HG03432 (cell line): ENCODE results near the gene TRIM49D1.
"Not testable (repeated sequence)": the region's sequence is repeated elsewhere in the genome, so short reads cannot be mapped to it uniquely, and the experiment has no call there.

Experiments
- ATAC-seq: cut with Tn5 transposase; IDR thresholded peaks from one replicate; pipeline ENCODE4 v1.9.1; 2021; ENCODE audit warnings: mild to moderate bottlenecking, moderate library complexity; ENCODE audit not compliant: unreplicated experiment

The TRIM49D1 gene, protein sequence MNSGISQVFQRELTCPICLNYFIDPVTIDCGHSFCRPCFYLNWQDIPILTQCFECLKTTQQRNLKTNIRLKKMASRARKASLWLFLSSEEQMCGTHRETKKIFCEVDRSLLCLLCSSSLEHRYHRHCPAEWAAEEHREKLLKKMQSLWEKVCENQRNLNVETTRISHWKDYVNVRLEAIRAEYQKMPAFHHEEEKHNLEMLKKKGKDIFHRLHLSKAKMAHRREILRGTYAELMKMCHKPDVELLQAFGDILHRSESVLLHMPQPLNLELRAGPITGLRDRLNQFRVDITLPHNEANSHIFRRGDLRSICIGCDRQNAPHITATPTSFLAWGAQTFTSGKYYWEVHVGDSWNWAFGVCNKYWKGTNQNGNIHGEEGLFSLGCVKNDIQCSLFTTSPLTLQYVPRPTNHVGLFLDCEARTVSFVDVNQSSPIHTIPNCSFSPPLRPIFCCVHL

DNA sequence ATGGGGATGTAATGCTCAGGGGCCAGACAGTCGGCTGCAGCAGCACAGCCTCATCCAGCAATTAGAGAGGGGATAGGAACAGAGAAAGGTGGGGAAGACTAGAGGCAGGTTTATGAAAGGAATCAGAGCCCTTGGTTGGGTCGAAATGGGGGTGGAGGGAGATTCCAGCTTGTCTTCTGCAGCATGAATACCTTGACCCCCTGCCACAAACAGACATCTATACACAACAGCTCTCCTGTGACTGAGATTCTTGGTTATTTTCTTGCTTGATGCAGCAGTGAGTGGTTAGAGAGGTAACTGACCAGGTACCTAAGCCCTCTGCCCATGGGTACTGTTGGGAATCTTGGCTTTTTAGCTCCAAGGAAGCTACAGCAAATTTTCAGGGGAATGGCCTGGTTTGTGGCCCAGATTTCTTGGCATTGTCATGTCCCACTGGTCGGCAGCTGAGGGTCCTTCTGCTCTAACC, at the start of gene TRIM49D1:
TSS of gene TRIM49D1 (minus strand) at position 51 of the 466 bp plus-strand sequence. CDS start 4,535 bp downstream, outside the sequence.
- no peak for ATAC-seq

DNA sequence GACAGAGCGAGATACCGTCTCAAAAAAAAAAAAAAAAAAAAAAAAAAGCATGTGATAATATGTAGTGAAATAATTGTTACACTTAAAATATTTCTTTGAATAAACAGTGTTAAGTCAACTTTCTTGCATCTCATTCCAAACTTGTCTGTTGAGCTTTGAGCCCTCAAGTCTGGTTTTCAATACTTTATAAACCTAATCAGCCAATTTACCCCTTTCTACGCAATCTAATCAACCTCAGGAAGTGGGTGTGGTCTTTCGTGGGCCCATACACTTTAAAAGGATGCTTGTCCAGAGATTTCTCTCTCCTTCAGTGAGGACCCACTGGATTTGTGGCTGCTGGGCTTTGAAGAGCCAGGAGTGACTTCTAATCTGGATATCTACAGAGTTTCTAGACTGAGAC, 43.7 kb upstream of the TRIM49D1 start, which contains the start of gene TRIM64:
TSS of gene TRIM64 (plus strand) at position 301 of the 400 bp plus-strand sequence. CDS start 2,467 bp downstream, outside the sequence.
- not testable (repeated sequence) for ATAC-seq

DNA sequence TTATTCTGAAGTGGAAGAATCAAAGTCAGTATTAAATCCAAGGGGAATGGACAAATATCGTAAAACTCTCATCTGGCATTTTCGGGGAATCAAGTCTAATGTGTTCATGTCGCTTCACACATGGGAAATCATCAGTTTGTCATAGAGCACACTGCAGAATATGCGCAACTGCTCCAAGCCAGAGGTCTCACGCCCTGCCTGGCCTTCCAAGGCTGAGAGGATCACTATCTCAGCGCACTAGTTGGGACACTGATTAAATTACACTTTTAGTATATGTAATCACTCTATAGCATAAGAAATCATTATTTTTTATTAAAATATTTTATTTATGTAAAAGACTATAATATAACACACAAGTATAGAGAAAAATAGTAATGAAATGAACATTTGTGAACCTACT, 38.8 kb upstream of the TRIM49D1 start:
- not testable (repeated sequence) for ATAC-seq

DNA sequence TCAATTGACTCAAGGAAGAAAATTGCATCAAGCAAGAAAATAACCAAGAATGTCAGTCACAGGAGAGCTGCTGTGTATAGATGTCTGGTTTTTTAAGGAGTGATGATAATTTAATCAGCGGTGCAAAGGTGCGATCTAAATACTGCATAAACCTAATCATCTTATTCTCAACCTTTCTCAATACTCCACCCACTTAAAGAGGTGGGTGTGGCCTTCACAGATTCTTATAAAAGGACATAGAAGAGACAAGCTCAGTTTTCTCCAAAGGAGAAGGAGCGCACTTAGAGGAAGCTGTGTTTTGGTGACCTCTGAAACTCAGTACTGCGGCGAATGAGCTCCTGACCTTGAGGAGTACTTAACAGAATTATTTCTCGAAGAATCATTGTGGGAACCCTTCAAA, 1.7 kb upstream of the TRIM49D1 start, which contains the start of gene TRIM49D2:
TSS of gene TRIM49D2 (plus strand) at position 301 of the 400 bp plus-strand sequence. CDS start 2,698 bp downstream, outside the sequence.
- ATAC-seq, result not testable (repeated sequence)

DNA sequence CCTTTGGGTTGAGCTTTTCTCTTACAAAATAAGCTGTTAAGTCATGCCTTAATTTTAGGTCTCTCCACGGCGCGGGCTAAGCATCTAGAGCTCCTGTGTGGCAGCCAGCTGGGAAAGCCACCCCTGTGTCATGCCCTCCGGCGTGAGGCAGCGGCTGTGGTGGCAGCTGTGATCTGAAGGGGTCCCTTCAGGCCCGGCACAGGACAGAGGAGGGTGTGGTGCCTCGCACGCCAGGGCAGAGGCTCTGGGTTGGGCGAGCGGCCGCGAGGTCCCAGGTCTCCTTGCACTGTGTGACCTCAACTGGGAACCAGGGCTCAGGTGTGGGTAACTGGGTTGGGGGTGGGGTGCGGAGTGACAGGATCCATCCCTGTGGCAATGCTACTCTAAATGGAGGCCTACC, 21.2 kb downstream of the TRIM49D1 start:
- ATAC-seq, result not testable (repeated sequence)

DNA sequence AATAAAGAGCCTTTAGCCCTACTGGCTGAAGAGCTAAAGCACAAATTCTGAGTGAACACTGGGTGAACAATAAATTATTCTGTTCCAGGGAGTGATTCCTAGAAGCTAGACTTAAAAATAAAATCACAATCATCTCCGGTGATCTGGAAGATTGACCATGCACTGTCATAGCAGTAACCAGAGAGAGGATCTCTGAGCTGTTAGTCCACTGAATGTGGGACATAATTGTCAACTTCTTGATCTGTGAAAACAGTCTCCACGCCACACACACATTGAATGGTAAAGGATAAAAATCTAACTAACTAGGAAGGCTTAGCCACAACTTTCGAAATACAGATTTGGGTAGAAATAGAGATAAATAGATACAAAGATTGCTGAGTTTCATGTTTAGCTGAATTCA, 28.8 kb downstream of the TRIM49D1 start:
- ATAC-seq, result not testable (repeated sequence)

DNA sequence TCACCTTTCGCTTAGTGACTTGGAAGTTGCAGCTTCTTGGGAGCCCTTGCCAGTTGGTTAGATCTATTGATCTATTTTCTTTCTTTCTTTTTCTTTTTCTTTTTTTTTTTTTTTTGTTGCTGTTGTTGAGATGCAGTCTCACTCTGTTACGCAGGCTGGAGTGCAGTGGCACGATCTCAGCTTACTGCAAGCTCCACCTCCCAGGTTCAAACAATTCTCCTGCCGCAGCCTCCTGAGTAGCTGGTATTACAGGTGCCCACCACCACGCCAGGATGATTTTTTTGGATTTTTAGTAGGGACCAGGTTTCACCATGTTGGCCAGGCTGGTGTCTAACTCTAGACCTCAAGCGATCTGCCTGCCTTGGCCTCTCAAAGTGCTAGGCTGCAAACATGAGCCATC, 44.5 kb downstream of the TRIM49D1 start:
- ATAC-seq, result not testable (repeated sequence)

DNA sequence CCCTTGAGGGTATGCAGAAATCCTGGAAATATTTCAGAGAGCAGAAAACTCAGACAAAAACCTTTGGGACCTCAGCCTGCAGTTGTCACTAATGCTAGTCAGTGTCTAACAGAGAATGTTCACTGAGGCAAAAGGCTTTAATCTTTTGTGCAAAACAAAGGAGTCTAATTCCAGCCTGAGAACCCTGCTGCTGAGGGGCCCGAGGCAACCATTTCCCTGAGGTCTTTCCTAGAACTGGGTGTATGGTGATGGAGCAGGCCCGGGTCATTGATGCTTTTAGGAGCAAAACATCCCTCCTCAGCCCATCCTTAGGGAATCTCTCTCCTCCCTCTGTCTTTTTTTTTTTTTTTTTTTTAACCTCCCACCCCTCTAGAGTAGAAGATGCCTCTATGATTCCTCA, 49.5 kb downstream of the TRIM49D1 start:
- ATAC-seq, result not testable (repeated sequence)

DNA sequence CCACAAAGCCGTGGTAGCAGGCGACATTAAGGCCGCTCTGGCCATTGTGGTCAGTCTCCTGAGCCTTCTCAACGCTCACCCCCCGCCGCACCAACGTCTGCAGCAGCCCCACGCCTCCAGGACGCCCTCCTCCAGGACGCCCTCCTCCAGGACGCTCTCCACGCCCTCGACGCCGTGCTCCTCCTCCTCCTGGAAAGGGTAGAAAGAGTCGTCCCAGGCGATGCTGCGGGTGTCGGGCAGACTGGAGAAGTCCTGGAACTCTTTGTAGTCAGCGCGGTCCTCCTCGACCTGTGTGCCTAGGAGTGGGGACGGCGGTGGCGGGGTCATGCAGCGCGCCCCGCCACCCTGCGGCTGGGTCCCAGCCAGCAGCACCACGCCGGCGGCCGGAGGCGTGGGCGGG, 56.8 kb downstream of the TRIM49D1 start:
- not testable (repeated sequence) for ATAC-seq

DNA sequence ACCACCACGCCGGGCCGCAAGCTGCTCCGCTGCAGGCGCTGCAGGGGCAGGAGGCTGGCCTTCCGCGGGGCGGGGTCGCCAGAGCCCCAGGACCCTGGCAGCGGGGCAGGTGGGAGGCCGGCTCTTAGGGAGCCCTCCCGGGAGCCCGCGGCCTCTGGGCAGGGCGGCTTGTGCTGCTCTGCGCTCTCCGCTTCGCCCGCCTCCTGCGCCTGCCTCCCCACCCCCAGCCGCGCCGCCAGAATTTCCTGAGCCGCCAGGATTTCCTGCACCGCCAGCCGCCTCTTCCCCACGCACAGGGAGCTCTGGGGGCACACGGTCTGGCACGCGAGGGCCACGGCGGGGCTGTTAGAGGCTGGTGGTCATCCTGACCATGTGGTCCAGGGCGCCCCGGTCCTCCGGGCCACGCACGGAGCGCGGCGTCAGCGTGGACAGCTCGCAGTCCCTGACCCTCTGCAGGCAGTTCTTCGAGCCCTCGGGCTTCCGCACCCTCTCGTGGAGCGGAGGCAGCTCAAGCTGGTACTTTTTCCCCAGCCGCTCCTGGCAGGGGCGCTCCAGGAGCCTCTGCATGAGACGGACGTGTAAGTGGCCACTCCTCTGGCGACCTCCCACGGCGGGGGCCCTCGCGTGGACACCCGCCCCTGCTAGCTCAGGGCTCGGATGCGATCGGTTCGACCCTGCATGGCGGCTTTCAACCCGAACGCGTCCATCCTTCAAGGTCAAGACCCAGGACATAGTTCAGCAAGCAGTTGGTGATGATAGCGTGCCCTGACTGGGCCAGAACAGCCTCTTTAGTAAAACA, 57.9 kb downstream of the TRIM49D1 start:
- not testable (repeated sequence) for ATAC-seq
